Measurements from ENCODE around the gene C12orf76.
"Not testable (repeated sequence)": the region's sequence is repeated elsewhere in the genome, so short reads cannot be mapped to it uniquely, and the experiment has no call there.

C12orf76 gene

DNA sequence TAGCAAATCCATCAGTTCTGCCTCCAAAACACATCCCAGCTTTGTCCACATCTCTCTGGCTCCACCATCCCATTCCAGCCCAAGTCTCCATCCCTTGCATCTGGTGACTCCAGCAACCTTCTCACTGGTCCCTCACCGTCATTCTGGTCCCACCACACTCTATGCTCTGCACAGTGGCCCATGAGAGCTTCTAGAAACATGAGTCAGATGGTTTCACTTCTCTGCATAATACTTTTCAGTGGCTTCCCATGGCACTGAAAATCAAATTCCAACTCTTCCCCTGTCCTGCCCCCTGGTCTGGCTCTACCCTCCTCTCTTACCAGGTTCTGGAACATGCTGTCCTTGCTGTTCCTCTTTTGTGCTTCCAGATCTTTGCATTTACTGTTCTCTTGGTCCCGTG, 17.2 kb upstream of the C12orf76 start:
- DNase-seq (ENCODE audit: low read depth, low spot score), result no peak

DNA sequence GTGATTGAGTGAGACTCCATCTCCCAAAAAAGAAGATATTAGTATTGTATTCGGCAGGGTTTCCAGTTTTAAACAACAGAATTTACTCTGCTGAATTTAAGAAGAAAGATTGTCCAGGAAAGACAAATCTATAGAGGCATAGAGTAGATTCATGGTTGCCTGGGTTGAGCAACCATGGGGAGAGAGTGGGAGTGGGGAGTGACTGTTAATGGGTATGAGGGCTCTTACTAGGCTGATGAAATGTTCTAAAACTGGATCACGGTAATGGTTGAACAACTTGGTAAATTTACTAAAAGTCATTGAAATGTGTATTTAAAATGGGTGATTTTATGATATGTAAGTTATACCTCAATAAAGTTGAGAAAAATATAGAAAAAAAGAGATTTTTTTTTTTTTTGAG, 13.9 kb upstream of the C12orf76 start:
- DNase-seq (ENCODE audit: low read depth, low spot score), result no peak

DNA sequence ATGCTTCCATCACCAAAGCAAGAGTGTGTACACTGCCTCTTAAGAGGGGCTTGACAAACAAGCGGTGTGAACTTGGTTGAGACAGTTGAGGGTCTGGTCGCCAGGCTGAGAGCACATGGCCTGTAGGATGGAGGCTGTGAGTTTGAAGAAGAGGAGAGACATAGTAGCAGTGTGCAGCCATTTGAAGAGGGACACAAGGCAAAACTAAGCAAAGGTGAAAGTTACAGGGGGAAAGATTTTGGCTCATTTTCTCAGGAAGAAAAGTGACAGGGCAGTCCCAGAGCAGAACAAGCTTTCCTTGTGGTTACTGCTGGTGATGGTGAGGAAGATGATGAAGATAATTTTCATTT, 11.3 kb upstream of the C12orf76 start:
- DNase-seq (ENCODE audit: low read depth, low spot score), result no peak

DNA sequence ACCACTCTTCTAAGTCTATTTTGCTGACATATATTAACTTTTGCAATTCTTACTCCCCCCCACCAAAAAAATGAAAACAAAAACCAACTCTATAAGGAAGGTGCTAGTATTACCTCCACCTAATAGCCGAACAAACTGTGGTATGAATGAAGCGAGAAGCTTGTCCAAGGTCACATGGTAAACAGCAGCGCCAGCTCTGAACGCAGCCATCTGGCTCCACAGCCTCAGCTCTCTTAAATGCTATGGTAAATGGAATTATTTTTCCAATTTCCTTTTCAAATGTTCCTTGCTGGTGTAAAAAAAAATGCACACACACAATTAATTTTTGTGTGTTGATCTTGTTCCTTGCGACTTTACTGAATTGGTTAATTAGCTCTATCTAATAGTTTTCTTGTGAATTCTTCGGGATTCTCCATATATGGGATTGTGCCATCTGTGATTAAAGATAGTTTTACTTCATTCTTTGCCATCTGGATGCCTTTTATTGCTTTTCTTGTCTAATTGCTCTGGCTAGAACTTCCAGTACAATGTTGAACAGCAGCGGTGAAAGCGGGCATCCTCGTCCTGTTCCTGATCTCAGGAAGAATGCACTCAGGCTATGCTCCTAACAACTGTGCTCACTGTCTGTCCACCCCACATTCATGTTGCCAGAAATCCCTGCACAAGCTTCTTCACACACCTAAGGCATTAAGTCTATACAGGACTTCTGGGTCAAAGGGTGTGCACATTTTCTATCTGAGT, 10.7 kb upstream of the C12orf76 start:
- DNase-seq (ENCODE audit: low read depth, low spot score), result no peak

DNA sequence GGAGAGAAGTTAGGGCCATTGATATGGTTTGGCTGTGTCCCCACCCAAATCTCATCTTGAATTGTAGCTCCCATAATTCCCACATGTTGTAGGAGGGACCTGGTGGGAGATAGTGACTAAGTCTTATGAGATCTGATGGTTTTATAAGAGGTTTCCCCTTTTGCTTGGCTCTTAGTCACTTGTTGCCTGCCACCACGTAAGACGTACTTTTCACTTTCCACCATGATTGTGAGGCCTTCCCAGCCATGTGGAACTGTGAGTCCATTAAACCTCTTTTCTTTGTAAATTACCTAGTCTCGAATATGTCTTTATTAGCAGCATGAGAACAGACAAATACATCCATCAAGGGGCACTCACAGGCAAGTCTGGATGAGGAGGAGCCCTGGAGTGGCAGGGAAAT, 8.3 kb upstream of the C12orf76 start:
- not testable (repeated sequence) for DNase-seq (ENCODE audit: low read depth, low spot score)

DNA sequence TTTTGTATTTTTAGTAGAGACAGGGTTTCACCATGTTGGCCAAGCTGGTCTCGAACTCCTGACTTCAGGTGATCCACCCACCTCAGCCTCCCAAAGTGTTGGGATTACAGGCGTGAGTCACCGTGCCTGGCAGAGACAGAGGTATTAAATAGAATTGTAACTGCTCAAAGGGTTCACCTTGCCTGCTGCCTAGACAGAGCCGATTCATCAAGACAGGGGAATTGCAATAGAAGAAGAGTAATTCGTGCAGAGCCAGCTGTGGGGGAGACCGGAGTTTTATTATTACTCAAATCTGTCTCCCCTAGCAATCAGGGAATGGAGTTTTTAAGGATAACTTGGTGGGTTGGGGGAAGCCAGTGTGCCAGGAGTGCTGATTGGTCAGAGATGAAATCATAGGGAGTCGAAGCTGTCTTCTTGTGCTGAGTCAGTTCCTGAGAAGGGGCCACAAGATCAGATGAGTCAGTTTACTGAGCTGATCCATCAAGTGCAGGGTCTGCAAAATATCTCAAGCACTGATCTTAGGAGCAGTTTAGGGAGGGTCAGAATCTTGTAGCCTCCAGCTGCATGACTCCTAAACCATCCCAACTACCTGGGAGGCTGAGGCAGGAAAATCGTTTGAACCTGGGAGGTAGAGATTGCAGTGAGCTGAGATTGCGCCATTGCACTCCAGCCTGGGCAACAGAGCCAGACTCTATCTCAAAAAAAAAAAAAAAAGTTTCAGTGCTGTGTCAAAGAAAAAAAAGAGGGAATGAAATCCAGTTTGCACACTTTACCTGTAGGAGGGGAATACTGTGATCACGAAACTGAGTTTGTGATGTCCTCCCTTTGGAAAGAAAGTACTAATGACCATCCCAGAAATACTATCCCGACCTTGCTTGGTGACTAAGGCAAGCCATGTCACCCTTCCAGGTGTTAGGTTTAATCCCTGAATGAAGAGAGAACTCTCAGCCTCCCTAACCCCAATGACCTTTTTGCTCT, 7.3 kb upstream of the C12orf76 start:
- peak; percentile 66 for DNase-seq (ENCODE audit: low read depth, low spot score)

DNA sequence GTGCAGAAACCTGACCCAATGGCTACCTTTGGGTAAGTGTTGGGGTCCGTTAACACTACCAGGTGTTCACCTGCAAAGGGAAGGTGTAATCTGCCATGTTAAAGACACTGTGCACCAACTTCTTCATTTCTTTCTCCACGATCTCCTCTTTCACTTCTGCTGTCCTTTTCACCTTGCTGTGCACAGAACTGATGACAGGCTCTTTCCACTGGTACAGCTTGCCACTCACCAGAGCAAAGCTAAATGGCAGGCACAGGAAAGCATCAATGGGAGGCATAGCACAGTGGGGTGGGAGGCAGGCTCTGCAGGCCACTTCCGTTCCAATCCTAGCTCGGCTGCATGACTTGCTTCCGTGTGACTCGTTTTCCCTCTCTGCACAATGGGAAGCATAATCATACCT, 2.6 kb upstream of the C12orf76 start:
- DNase-seq (ENCODE audit: low read depth, low spot score), result no peak

DNA sequence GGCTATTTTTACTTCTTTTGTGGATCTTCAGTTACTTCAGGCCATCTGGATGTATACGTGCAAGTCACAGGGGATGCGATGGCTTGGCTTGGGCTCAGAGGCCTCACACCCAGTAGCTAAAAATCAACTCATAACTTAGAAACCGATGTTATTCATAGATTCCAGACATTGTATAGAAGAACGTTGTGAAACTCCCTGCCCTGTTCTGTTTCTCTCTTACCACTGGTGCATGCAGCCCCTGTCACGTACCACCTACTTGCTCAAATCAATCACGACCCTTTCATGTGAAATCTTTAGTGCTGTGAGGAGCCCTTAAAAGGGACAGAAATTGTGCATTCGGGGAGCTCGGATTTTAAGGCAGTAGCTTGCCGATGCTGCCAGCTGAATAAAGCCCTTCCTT, 1.3 kb upstream of the C12orf76 start:
- DNase-seq (ENCODE audit: low read depth, low spot score), result not testable (repeated sequence)

DNA sequence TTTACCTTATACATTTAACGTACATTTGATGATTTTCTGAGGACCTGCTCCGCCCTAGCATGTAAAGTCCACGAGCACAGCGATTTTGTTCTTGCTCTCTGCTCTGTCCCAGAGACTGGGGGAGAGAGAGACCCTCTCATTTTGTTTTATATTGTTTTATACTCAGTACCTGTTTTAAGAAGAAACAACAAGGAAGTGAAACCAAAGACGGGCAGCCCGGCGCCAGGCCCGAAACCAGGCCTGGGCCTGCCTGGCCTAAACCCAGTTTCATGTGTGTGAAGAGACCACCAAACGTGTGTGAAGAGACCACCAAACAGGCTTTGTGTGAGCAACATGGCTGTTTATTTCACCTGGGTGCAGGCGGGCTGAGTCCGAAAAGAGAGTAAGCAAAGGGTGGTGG, 712 bp upstream of the C12orf76 start:
- not testable (repeated sequence) for DNase-seq (ENCODE audit: low read depth, low spot score)

DNA sequence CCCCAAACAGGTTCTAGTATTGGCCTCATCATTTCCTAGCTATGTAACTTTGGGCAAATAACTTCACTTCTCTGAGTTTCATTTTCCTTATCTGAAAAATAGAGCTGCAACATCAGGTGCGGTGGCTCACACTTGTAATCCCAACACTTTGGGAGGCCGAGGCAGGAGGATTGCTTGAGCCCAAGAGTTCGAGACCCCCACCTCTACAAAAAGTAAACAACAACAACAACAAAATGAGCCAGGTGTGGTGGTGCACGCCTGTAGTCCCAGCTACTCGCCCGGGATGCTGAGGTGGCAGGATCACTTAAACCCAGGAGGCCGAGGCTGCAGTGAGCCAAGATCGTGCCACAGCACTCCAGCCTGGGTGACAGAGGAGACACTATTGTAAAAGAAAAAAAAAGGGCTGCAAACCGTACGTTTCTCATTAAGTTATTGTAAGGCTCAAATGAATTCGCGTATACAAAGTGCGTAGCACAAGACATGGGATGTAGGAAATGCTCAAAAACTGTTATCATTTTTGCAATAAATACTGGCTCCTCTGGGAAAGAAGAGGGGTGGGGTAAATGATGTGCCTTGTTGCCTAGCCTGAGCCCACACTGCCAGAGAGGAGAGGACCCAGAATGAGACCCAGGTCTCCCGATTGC, 903 bp downstream of the C12orf76 start:
- DNase-seq (ENCODE audit: low read depth, low spot score), result no peak

DNA sequence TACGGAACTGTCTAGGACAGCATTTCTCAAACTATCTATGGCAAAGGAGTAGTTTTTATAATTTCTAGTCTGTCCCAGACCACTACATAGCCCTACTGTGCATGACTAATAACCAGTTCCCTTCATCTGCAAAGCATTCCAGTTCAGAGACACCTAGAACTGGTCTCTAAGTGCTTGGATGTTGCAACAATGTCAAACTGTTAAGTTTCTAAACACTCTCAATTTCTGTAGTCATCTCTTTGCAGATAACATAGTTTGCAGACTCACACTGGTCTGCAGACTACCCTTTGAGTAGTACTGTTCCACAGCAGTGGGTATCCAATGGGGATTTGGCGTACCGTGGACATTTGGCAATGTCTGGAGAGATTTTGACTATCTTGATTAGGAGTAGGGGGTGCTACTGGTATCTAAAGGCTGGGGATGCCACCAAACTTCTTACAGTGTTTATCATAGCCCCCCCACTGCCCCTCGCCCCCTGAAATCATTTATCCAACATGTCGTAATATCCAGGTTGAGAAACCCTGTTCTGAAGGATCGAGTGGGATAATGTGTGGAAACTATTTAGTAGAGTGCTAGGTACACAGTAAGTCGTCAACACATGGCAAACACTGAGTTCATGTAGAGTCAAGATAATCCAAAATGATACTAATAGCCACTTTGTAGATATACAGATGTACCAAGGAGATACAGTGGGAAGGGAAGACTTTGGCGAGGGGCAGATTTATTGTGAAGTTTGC, 1.7 kb downstream of the C12orf76 start:
- no peak for DNase-seq (ENCODE audit: low read depth, low spot score)

DNA sequence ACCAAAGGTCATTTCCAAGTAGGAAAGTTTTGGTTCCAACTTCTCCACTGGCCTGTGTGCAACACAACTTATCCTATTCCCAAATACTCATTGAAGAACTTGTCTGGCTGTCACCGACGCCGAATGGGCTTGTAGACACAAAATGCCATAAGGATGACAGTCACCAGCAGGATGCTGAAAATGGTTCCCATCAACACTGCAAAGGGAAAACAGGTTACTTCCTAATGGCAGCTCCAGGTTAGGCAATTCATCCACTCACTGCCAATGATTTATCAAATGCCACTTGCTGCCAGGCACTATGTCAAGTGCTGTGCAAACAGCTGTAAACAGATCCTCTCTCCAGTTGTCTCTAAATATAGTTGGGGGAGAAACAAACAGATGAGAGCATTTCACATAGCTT, 6.1 kb downstream of the C12orf76 start:
- DNase-seq (ENCODE audit: low read depth, low spot score), result no peak

DNA sequence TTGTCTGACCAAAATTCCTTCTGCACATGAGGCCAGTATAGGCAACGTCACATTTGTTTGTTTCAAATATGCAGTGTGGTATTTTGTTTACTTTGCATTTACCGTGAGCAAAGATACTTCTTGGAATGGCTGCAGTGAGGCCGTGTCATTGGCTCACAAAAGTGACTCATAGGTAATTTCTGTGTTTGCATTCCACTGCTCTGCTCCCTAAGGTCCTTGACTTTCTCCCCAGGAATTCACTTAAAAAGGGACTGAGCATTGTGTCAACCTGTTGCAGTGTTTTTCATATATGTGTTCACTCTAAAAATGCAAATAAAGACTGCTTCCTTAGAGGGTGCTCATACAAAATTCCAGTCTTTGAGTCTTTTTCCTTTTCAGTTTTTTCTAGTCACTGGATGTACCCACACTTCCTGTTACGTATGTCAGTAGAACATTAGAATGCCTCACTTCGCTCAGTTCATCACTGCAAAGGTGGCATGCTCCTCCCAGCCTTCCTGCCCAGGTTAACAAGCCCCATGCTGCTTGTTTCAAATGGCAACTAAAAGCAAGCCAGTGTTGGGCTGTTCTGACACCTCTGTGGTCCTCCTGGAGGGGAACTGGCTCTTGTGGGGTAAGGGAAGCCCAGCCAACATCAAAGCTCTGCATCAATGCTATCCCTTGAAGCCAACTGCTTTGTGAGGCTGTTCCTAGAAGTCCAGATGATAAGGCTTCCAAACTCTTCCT, 9.1 kb downstream of the C12orf76 start:
- DNase-seq (ENCODE audit: low read depth, low spot score), result peak; percentile 94

DNA sequence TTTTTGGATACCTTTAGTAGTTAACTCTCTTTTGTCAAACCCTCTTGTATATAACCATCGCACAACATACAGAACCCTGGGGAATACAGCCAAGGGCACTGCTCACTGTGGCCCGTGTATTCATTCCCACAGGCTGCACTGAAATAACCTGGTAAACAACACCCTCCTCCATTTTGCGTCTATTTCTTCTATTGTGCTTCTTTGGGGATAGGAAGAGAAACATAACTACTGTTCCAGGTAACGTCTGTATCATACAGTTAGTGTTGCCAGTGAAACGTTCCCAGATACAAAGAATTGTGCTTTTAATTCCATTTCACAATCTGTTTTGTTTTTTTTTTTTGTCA, 9.6 kb downstream of the C12orf76 start:
- no peak for DNase-seq (ENCODE audit: low read depth, low spot score)

DNA sequence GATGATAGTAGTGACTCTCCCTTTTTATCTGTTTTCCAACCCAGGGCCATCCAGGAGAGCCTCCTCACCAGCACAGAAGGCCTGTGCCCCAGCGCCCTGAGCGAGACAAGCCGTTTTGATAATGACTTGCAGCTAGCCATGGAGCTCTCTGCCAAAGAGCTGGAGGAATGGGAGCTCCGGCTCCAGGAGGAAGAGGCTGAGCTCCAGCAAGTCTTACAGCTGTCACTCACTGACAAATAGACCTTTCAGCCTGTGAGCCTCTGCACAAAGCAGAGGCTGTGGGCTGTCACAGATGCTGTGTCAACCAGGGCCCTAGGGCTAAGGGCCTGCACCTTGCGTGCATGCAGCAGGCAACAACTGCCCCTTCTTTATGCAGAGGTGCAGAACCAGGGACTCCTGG, 11.0 kb downstream of the C12orf76 start:
- DNase-seq (ENCODE audit: low read depth, low spot score), result no peak

DNA sequence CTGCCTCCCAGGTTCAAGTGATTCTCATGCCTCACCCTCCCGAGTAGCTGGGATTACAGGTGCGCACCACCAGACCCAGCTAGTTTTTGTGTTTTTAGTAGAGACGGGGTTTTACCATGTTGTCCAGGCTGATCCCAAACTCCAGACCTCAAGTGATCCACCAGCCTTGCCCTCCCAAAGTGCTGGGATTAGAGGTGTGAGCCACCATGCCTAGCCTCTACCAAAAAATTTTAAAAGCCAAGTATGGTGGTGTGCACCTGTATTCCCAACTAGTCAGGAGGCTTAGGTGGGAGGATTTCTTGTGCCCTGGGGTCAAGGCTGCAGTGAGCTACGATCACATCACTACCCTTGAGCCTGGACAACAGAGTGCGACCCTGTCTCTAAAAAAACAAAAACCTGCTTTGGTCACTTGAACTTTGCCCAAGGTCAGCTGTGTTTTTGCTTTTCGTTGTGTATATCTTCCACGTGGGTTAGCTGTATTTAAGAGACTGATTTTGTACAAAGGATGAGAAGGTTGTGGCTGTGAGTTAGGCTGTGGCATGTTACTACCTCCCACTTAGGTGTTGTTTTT, 12.7 kb downstream of the C12orf76 start:
- DNase-seq (ENCODE audit: low read depth, low spot score), result no peak

DNA sequence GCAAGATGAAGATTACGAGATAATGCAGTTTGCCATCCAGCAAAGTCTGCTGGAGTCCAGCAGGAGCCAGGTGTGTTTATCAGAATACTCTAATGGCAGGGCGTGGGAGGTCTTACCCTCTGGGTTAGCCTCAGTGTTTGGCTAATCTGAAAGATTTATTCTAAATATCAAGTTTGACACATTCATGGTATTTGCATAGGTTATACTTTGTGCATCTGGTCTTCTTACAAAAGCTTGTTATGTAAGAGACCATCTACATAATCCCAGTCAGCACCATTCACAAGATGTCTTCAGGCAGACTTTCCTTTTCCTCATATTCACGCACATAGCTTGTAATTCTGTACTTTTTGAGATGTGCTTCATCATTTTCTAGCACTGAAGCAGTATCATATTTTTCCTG, 14.4 kb downstream of the C12orf76 start:
- no peak for DNase-seq (ENCODE audit: low read depth, low spot score)

DNA sequence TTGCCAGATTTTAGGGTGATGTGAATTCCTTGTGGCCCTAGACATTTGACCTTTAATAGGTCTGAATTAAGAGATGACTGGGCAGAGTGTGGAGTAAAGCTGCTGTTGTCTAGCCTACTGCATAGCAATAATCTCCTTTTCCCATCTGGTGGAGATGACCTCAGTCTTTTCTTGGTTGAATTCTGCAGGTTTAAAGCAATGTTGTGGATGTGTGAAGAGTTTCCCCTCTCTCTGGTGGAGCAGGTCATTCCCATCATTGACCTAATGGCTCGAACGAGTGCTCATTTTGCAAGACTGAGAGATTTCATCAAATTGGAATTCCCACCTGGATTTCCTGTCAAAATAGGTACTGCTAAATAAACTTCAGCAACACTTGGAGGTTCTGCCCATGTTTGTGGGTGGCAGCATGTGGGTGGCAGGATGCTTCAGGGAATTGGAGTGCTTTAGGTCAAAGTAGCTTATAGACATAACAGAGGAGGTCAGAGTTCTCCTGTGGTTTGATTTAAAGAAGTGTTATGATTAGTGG, 19.0 kb downstream of the C12orf76 start:
- DNase-seq (ENCODE audit: low read depth, low spot score), result no peak

DNA sequence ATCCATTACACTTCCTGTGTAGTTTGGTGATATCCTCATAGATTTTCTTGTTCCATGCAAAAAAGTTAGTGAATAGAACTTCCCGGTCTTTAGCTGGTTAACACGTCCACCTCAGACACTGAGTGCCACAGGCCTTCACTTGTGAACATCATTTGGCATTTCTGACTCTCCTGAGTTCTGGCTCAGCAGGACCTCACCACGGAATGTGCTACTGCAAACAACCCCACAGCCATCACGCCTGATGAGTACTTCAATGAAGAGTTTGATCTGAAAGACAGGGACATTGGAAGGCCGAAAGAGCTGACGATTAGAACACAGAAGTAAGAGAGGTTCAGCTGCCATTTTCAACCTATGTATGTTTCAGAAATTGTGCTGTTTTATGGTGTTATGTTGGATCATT, 20.0 kb downstream of the C12orf76 start:
- DNase-seq (ENCODE audit: low read depth, low spot score), result peak; percentile 20

DNA sequence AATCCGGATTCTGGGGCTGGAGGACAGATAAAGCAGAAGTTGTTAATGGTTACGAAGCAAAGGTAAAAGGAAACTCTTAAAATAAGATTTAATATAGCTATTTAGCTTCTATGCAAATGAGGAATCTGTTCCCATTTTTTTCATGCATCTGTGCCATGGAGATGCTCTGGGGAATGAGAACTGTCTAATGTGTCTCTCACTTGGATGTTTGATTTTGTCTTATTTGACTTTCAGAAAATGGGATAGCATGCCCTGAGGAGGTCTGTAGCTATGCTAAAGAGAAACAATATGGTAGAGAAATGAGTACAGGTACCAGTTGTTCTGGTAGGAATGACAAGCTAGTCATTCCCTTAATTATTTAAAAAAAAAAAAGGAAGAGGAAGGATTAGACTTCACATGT, 24.3 kb downstream of the C12orf76 start:
- no peak for DNase-seq (ENCODE audit: low read depth, low spot score)
